ENCODE data around the gene TERB2.
"Not testable (repeated sequence)": the region's sequence is repeated elsewhere in the genome, so short reads cannot be mapped to it uniquely, and the experiment has no call there.

The TERB2 gene

GRCh38 chr15:44956388-44956787 is at the start of gene TERB2:
TERB2 (plus strand) TSS chr15:44956687; CDS start chr15:44956719, 32 bp downstream.
- no peak for DNase-seq

- no peak for DNase-seq
Observed at GRCh38 chr15:44909423-44909822, 47.1 kb upstream of the TERB2 start.

- no peak for DNase-seq
Observed at GRCh38 chr15:44910981-44911625, 45.4 kb upstream of the TERB2 start.

- not testable (repeated sequence) for DNase-seq
Observed at GRCh38 chr15:44912186-44912585, 44.3 kb upstream of the TERB2 start.

GRCh38 chr15:44912974-44913448 is 43.5 kb upstream of the TERB2 start:
- DNase-seq = not testable (repeated sequence)

- no peak for DNase-seq
Observed at GRCh38 chr15:44918136-44918535, 38.4 kb upstream of the TERB2 start.

- DNase-seq = not testable (repeated sequence)
Observed at GRCh38 chr15:44928658-44929057, 27.8 kb upstream of the TERB2 start.

- not testable (repeated sequence) for DNase-seq
Observed at GRCh38 chr15:44930283-44930682, 26.2 kb upstream of the TERB2 start.

GRCh38 chr15:44958302-44958701 is 1.8 kb downstream of the TERB2 start:
- not testable (repeated sequence) for DNase-seq

GRCh38 chr15:44968475-44968874 is 12.0 kb downstream of the TERB2 start:
- no peak for DNase-seq

- DNase-seq = no peak
Observed at GRCh38 chr15:44971036-44971435, 14.5 kb downstream of the TERB2 start.

- DNase-seq = not testable (repeated sequence)
Observed at GRCh38 chr15:44976183-44976582, 19.7 kb downstream of the TERB2 start.

- DNase-seq = not testable (repeated sequence)
Observed at GRCh38 chr15:44977781-44978180, 21.3 kb downstream of the TERB2 start.

GRCh38 chr15:44979617-44980339 is 23.3 kb downstream of the TERB2 start:
- DNase-seq = not testable (repeated sequence)

GRCh38 chr15:44984144-44984543 is 27.7 kb downstream of the TERB2 start:
- DNase-seq = not testable (repeated sequence)

- DNase-seq = not testable (repeated sequence)
Observed at GRCh38 chr15:44986346-44987055, 30.0 kb downstream of the TERB2 start.

GRCh38 chr15:44987711-44988110 is 31.2 kb downstream of the TERB2 start:
- not testable (repeated sequence) for DNase-seq

GRCh38 chr15:44988184-44988869 is 31.8 kb downstream of the TERB2 start:
- not testable (repeated sequence) for DNase-seq

- not testable (repeated sequence) for DNase-seq
Observed at GRCh38 chr15:44988870-44989219, 32.4 kb downstream of the TERB2 start.

- not testable (repeated sequence) for DNase-seq
Observed at GRCh38 chr15:44997632-44998031, 41.1 kb downstream of the TERB2 start.

GRCh38 chr15:44999105-44999504 is 42.6 kb downstream of the TERB2 start:
- DNase-seq = no peak

GRCh38 chr15:45001180-45001579 is 44.7 kb downstream of the TERB2 start:
- not testable (repeated sequence) for DNase-seq
